Left renal cortex interstitium (tissue), 4 donors: ENCODE measurements around the gene BCKDHB. TPM values are rescaled to one million over a fixed set of nuclear protein-coding genes. Genes with fewer than 3 reads are reported as not detected.
"Not testable (repeated sequence)": the region's sequence is repeated elsewhere in the genome, so short reads cannot be mapped to it uniquely, and the experiment has no call there.

Source experiments
- DNase-seq, 4 donors: peaks; one replicate each; pipeline ENCODE4 v3.0.0-alpha.2; 2013; ENCODE audit warnings: low read depth in 4 of 4, low spot score in 2 of 4, missing footprints in 1 of 4
- polyA plus RNA-seq, 4 donors: library from polyadenylated mRNA; unstranded; fragments of 120-200 nt; gene quantifications; one replicate each; pipeline ENCODE4 v1.2.1, GENCODE V29; 2013; ENCODE audit not compliant: insufficient read length in 4 of 4

The BCKDHB gene
- polyA plus RNA-seq, 4 donors: 29.3 to 36.4 (median 32.6) TPM

- DNase-seq: no peak
Observed at GRCh38 chr6:80197986-80198385, 91.5 kb downstream of the BCKDHB start.

- DNase-seq: no peak
Observed at GRCh38 chr6:80203283-80203682, 96.8 kb downstream of the BCKDHB start.

GRCh38 chr6:80205404-80205803 lies 98.9 kb downstream of the BCKDHB start:
- no peak for DNase-seq

- no peak for DNase-seq
Observed at GRCh38 chr6:80206758-80207157, 100.3 kb downstream of the BCKDHB start.

GRCh38 chr6:80209430-80209829 lies 103.0 kb downstream of the BCKDHB start:
- no peak for DNase-seq

GRCh38 chr6:80210618-80211017 lies 104.1 kb downstream of the BCKDHB start:
- no peak for DNase-seq

GRCh38 chr6:80211286-80211685 lies 104.8 kb downstream of the BCKDHB start:
- DNase-seq: no peak

- DNase-seq: not testable (repeated sequence)
Observed at GRCh38 chr6:80211890-80212289, 105.4 kb downstream of the BCKDHB start.

- DNase-seq: peak in 1 of 4 donors; percentile 31
Observed at GRCh38 chr6:80214436-80215022, 108.1 kb downstream of the BCKDHB start.

- no peak for DNase-seq
Observed at GRCh38 chr6:80215063-80215462, 108.6 kb downstream of the BCKDHB start.

- peak in 1 of 4 donors; percentile 41 for DNase-seq
Observed at GRCh38 chr6:80217794-80218193, 111.3 kb downstream of the BCKDHB start.

- no peak for DNase-seq
Observed at GRCh38 chr6:80223743-80224212, 117.3 kb downstream of the BCKDHB start.

GRCh38 chr6:80226151-80226550 lies 119.7 kb downstream of the BCKDHB start:
- DNase-seq: no peak

- no peak for DNase-seq
Observed at GRCh38 chr6:80226699-80227098, 120.2 kb downstream of the BCKDHB start.

GRCh38 chr6:80227545-80228105 lies 121.2 kb downstream of the BCKDHB start:
- no peak for DNase-seq

GRCh38 chr6:80233262-80233661 lies 126.8 kb downstream of the BCKDHB start:
- DNase-seq: no peak

GRCh38 chr6:80233958-80234357 lies 127.5 kb downstream of the BCKDHB start:
- no peak for DNase-seq

GRCh38 chr6:80234401-80234800 lies 127.9 kb downstream of the BCKDHB start:
- peak in 1 of 4 donors; percentile 17 for DNase-seq

GRCh38 chr6:80234908-80235307 lies 128.4 kb downstream of the BCKDHB start:
- DNase-seq: no peak

- DNase-seq: no peak
Observed at GRCh38 chr6:80235647-80236046, 129.2 kb downstream of the BCKDHB start.

- DNase-seq: not testable (repeated sequence)
Observed at GRCh38 chr6:80238754-80239153, 132.3 kb downstream of the BCKDHB start.

GRCh38 chr6:80245043-80245442 lies 138.6 kb downstream of the BCKDHB start:
- no peak for DNase-seq

GRCh38 chr6:80249897-80250296 lies 143.4 kb downstream of the BCKDHB start:
- no peak for DNase-seq
